ENCODE measurements around the gene S1PR5. TPM values are rescaled to one million over a fixed set of nuclear protein-coding genes. Genes with fewer than 3 reads are reported as not detected.
A peak's percentile ranks its signal among the peaks of the same experiment; 100 is the strongest.

S1PR5 gene
- total and polyA plus RNA-seq, 2 experiments from 2014 or later: 0.60 to 0.75 TPM

DNA sequence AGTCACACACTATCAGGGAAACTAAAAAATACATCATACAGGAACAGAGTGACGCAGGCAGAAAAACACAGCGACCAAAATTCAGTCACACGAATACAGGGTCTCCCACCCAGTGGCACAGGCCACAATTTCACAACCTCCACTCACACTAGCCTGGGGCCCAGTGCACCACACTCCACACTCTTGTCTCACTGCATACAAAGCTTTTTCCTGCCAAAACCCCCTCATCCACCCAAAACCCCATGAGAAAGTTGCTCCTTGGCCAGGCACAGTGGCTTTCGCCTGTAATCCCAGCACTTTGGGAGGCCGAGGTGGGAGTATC, 1.2 kb downstream of the S1PR5 start:
- H3K36me3 ChIP-seq: no peaks in the 10 kb centered on the region

GRCh38 chr19:10514211-10515145, 2.8 kb downstream of the S1PR5 start:
- Histone ChIP-seq H3K4me3 (peak overlapping the region; percentile 8), H3K27me3 (peaks cover 73% of the 10 kb centered on the region)

More for the DNA sequence above, 1.2 kb downstream of the S1PR5 start:
- DNase-seq (ENCODE audit: low read depth in 1 of 2, low spot score in 1 of 2): no peak
- Histone ChIP-seq H3K4me1 (ENCODE audit: low read depth) (no peaks in the 10 kb centered on the region), H3K27ac (no peak overlapping the region), H3K4me3 (no peak overlapping the region), H3K27me3 (peaks cover 73% of the 10 kb centered on the region), H3K9me3 (ENCODE audit: low read depth) (no peaks in the 10 kb centered on the region)
- no peak for TF ChIP-seq CTCF (IDR thresholded peaks at IDR 0.05; ENCODE audit: low read depth, low read length)

GRCh38 chr19:10513223-10513622, 4.0 kb downstream of the S1PR5 start:
- H3K27me3 ChIP-seq: peaks cover 62% of the 10 kb centered on the region
- no peak for DNase-seq (ENCODE audit: low read depth in 1 of 2, low spot score in 1 of 2)
- peaks cover 7% of the 10 kb centered on the region for H3K4me1 ChIP-seq (ENCODE audit: low read depth)
- H3K9me3 ChIP-seq (ENCODE audit: low read depth): no peaks in the 10 kb centered on the region
- no peaks in the 10 kb centered on the region for H3K36me3 ChIP-seq
- no peak for TF ChIP-seq CTCF (IDR thresholded peaks at IDR 0.05; ENCODE audit: low read depth, low read length)
- H3K27ac ChIP-seq: no peak overlapping the region
- no peak overlapping the region for H3K4me3 ChIP-seq

More at GRCh38 chr19:10514211-10515145, 2.8 kb downstream of the S1PR5 start:
- Histone ChIP-seq H3K36me3 (no peaks in the 10 kb centered on the region), H3K27ac (no peak overlapping the region), H3K4me1 (ENCODE audit: low read depth) (peaks cover 7% of the 10 kb centered on the region), H3K9me3 (ENCODE audit: low read depth) (no peaks in the 10 kb centered on the region)
- peak in 1 of 2 donors; percentile 23 for DNase-seq (ENCODE audit: low read depth in 1 of 2, low spot score in 1 of 2)
- no peak for TF ChIP-seq CTCF (IDR thresholded peaks at IDR 0.05; ENCODE audit: low read depth, low read length)

DNA sequence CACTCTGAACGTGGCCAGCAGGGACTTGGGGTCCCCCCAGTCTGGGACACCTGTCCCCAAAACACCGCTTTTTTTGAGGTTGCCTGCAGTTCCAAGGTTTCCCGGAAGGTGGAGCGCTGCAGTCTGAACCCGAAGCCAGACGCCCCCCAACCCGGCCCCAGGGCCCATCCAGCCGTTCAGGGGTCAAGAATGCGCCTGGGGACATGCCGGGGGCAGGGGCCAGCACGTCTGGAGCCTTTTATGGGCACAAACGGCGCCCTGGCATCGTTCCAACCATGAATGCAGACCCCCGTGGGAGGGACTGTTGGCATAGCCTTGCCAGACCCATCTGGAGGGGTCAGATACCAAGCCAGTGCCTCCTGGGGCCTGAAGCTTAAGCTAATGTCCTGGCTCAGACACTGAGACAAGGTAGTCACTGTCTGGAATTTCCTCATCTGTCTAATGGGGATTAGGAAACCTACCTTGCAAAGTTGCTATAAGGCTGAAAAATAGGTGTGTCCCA, 6.9 kb downstream of the S1PR5 start:
- H3K36me3 ChIP-seq: no peaks in the 10 kb centered on the region
- peak in 1 of 2 donors; percentile 69 for DNase-seq (ENCODE audit: low read depth in 1 of 2, low spot score in 1 of 2)

GRCh38 chr19:10508707-10509106, 8.5 kb downstream of the S1PR5 start:
- Histone ChIP-seq H3K4me3 (no peak overlapping the region), H3K4me1 (ENCODE audit: low read depth) (peaks cover 7% of the 10 kb centered on the region), H3K9me3 (ENCODE audit: low read depth) (no peaks in the 10 kb centered on the region), H3K36me3 (no peaks in the 10 kb centered on the region), H3K27ac (no peak overlapping the region), H3K27me3 (peaks cover 19% of the 10 kb centered on the region)
- no peak for TF ChIP-seq CTCF (IDR thresholded peaks at IDR 0.05; ENCODE audit: low read depth, low read length)
- DNase-seq (ENCODE audit: low read depth in 1 of 2, low spot score in 1 of 2): no peak

More for the DNA sequence above, 6.9 kb downstream of the S1PR5 start:
- no peaks in the 10 kb centered on the region for H3K9me3 ChIP-seq (ENCODE audit: low read depth)
- TF ChIP-seq CTCF (IDR thresholded peaks at IDR 0.05; ENCODE audit: low read depth, low read length): peak; percentile 73
- peaks cover 7% of the 10 kb centered on the region for H3K4me1 ChIP-seq (ENCODE audit: low read depth)
- H3K27me3 ChIP-seq: peaks cover 35% of the 10 kb centered on the region
- H3K4me3 ChIP-seq: no peak overlapping the region
- no peak overlapping the region for H3K27ac ChIP-seq

Data from cardiac muscle cell (in vitro differentiated cells and primary cell).